Fibroblast of the aortic adventitia (primary cell): Measurements from ENCODE around the gene IFNK. TPM values are rescaled to one million over a fixed set of nuclear protein-coding genes. Genes with fewer than 3 reads are reported as not detected.
"Not testable (repeated sequence)": the region's sequence is repeated elsewhere in the genome, so short reads cannot be mapped to it uniquely, and the experiment has no call there.

Source experiments
- DNase-seq: peaks from one replicate; pipeline ENCODE4 v3.0.0-alpha.2; 2010; ENCODE audit warnings: low read depth
- H3K4me3 ChIP-seq: 2 replicates; pipeline ENCODE4 v1.5.1; 2011; ENCODE audit warnings: low read depth, mild to moderate bottlenecking, control low read depth, low read length, moderate library complexity
- total RNA-seq: library from RNA; depleted of rRNA; stranded (reverse); fragments of >200 nt; gene quantifications from 2 replicates; pipeline ENCODE4 v1.2.3, GENCODE V29; 2012; ENCODE audit warnings: low replicate concordance
- TF ChIP-seq, protein P1 (sequence below): IDR thresholded peaks from 2 replicates; pipeline ENCODE4 v1.5.1; 2011; ENCODE audit warnings: mild to moderate bottlenecking, low read length, control low read depth, inconsistent platforms; ENCODE audit not compliant: insufficient read depth

Gene IFNK
- total RNA-seq, 1 donor: not detected

DNA sequence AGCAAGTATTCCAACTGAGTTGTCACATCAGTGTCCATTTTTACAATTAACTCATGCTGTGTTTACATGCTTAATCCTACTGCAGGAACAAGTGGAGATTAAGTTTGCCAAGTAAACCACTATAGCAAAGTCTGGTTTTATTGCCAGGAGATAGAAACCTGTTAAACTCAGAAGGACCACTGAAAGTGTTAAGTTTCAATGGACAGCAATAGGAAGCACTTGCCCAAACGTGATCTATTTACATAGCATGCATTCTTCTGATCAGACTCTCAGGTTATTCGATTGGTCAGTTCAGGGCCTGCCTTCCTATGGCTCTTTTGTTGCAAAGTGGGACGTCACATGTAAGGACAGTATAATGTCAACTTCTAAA is 28.0 kb upstream of the IFNK start:
- TF ChIP-seq, protein P1, sequence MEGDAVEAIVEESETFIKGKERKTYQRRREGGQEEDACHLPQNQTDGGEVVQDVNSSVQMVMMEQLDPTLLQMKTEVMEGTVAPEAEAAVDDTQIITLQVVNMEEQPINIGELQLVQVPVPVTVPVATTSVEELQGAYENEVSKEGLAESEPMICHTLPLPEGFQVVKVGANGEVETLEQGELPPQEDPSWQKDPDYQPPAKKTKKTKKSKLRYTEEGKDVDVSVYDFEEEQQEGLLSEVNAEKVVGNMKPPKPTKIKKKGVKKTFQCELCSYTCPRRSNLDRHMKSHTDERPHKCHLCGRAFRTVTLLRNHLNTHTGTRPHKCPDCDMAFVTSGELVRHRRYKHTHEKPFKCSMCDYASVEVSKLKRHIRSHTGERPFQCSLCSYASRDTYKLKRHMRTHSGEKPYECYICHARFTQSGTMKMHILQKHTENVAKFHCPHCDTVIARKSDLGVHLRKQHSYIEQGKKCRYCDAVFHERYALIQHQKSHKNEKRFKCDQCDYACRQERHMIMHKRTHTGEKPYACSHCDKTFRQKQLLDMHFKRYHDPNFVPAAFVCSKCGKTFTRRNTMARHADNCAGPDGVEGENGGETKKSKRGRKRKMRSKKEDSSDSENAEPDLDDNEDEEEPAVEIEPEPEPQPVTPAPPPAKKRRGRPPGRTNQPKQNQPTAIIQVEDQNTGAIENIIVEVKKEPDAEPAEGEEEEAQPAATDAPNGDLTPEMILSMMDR: no peak
- DNase-seq: no peak
- H3K4me3 ChIP-seq: no peak overlapping the region

DNA sequence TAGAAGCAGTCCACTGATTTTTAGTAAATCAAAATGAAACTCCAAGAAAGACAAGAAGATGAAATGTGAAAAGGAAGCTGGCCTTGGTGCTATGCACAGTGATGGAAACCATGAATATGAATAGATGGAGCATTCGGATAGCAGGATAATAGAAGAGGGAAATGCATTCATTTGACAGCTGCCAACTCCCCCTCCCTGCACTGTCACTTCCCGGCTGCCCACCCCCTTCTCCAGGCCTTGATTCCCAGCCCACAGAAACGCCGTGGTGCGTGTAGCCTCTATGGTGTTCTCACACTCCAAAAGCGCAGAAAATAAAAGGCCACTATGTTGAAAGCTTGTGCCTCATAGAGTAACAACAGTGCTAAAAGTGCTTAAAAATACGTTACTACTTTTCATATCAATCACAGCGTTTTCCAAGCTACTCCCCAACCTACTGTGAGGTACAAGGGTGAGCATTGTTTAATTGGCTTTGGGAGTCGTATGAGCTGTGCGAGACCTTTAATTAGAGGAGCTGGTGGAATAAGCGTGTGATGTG is 26.1 kb upstream of the IFNK start:
- TF ChIP-seq, protein P1: no peak
- DNase-seq: no peak
- H3K4me3 ChIP-seq: no peak overlapping the region

DNA sequence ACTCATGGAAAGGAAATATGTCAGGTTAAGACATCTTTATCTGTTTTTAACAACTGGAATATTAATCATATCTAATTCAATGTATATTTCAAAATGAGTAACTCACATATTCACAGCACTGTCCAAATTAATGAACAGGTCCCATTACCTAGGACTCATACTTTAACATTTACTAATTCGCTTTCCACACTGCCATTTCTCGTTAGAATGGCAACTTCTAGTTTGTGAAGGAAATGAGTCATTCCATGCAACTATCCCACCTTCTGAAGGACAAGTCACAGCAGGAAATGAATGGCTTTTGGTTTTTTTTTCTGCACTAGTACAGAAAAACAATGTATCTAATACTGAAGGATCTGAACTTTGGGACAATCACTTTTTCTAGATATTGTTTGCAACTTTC is 24.6 kb upstream of the IFNK start:
- TF ChIP-seq, protein P1: no peak
- DNase-seq: no peak
- no peak overlapping the region for H3K4me3 ChIP-seq

DNA sequence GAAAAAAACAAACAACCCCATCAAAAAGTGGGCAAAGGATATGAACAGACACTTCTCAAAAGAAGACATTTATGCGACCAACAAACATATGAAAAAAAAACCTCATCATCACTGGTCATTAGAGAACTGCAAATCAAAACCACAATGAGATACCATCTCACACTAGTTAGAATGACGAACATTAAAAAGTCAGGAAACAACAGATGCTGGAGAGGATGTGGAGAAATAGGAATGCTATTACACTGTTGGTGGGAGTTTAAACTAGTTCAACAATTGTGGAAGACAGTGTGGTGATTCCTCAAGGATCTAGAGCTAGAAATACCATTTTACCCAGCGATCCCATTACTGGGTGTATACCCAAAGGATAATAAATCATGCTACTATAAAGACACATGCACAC is 23.2 kb upstream of the IFNK start:
- not testable (repeated sequence) for H3K4me3 ChIP-seq, DNase-seq

DNA sequence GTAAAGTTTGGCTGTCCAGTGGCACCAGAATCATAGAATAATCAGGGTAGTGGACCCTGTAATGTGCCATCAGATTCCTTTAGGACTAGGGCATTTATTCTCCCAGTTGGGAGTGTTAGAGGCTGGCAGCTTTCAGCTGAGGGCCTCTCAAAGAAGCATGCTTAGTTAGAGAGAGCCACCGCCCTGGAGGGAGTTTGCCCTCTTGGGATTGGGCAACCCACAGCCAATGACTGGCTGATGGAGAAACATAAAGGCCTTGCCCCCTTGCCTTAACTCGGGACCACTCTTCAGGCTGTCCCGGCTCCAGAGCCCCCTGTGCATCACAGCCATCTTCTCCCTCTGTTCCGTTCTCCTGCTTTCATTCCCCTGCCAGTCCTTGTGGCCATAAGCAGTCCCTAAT is 20.5 kb upstream of the IFNK start:
- TF ChIP-seq, protein P1: no peak
- no peak overlapping the region for H3K4me3 ChIP-seq

DNA sequence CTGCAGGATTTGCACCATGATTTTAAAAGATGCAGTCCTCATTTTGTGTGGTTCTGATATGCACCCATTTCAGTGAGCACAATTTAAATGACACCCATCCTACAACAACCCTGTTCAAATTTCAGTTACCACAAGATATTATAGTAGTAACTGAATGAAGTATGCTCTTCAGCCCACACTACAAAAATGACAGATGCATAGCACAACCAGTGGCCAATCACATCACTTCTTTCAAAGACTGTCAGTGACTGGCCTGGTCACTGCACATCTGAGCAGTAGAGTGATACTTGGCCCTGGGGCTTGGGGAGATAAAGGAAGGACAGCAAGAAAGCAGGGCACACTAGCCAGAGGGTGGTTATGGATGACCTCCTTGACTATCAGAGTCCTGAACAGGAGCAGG is 19.8 kb upstream of the IFNK start:
- TF ChIP-seq, protein P1: no peak
- no peak overlapping the region for H3K4me3 ChIP-seq

More for the DNA sequence above, 20.5 kb upstream of the IFNK start:
- no peak for DNase-seq

DNA sequence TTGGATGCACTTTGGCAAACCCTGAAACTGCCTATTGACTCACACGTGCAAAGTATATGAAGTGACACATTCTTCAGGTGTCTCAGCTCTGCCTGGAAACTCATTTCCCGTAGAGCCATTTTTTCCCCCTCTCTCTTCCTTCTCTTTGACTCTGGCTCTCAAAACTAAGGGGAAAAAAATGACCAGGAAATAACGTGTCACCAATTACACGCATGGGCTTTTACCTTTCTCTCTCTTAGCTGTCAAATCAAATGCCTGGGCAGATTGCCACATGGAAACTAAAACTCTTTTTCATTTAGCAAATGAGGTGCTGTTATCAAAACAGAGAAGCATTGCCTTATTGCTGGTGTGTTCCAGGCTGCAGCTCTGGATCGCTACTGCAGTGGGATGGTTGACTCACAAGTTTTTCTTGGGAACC is 18.3 kb upstream of the IFNK start:
- H3K4me3 ChIP-seq: no peak overlapping the region
- peak; percentile 4 for DNase-seq
- TF ChIP-seq, protein P1: no peak

More for the DNA sequence above, 19.8 kb upstream of the IFNK start:
- DNase-seq: no peak

DNA sequence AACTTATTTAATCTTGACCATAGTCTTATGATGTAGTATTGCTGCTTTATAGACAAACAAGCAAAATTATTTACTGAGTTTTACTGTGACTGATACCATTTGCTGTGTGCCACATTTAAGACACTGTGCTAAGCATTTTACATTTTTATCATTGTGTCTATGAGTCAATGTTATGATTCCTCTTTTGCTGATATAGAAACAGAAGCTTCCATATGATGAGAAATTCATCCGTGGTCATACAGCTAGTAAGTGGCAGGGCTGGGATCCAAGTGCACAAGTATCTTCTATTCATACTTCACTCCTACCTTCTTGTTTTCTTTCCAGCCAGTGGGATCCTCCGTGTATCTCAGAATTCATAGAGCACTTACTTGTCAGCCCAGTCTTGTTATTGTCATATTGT is 17.1 kb upstream of the IFNK start:
- no peak for DNase-seq
- H3K4me3 ChIP-seq: no peak overlapping the region
- TF ChIP-seq, protein P1: no peak
